PC-3 (cell line): ENCODE results near the gene ATG4C.

Experiments
- EZH2 ChIP-seq: fragments of 300-600 bp; sonication (generic); IDR thresholded peaks from one replicate; pipeline ENCODE4 v1.6.1; 2017; ENCODE audit warnings: antibody characterized with exemption, mild to moderate bottlenecking, low read length; ENCODE audit not compliant: unreplicated experiment
- TF ChIP-seq, protein P1 (sequence below): fragments of 300-600 bp; sonication (generic); conservative IDR thresholded peaks from 2 replicates; pipeline ENCODE4 v1.5.1; 2017; ENCODE audit warnings: antibody characterized with exemption, low read depth, mild to moderate bottlenecking, low read length

DNA sequence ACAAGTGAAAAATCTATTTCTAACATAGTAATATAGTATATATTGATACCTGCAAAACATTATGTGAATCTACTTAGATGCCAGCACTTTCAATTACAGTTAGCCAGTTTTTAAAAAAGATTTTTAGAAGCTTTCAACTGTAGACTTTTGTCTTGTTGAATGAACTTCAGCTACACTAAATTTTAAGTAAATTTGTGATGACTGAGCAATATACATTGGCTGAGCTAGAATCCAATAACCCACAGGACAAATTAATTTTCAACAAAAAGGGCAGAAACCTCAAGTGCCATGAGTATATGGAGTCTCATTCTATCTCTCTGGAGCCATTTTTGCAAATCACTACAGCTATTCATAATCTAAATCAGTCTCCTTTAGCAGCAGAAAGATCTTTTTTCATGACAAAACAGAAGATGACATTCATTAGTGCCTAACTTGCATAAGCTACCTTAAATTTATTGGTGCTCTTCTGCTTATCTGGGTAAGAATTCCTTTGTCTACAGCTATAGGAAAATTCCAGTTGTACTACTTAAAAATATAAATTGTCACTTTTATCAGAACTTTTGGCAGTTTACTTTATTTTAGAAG, 100.3 kb downstream of the ATG4C start:
- TF ChIP-seq, protein P1, sequence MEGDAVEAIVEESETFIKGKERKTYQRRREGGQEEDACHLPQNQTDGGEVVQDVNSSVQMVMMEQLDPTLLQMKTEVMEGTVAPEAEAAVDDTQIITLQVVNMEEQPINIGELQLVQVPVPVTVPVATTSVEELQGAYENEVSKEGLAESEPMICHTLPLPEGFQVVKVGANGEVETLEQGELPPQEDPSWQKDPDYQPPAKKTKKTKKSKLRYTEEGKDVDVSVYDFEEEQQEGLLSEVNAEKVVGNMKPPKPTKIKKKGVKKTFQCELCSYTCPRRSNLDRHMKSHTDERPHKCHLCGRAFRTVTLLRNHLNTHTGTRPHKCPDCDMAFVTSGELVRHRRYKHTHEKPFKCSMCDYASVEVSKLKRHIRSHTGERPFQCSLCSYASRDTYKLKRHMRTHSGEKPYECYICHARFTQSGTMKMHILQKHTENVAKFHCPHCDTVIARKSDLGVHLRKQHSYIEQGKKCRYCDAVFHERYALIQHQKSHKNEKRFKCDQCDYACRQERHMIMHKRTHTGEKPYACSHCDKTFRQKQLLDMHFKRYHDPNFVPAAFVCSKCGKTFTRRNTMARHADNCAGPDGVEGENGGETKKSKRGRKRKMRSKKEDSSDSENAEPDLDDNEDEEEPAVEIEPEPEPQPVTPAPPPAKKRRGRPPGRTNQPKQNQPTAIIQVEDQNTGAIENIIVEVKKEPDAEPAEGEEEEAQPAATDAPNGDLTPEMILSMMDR: no peak
- TF ChIP-seq EZH2: no peak
